ENCODE measurements around the gene KRTAP12-4.
"Not testable (repeated sequence)": the region's sequence is repeated elsewhere in the genome, so short reads cannot be mapped to it uniquely, and the experiment has no call there.

Gene KRTAP12-4

GRCh38 chr21:44628707-44629391 is 25.6 kb downstream of the KRTAP12-4 start:
- DNase-seq, result no peak

- not testable (repeated sequence) for DNase-seq
Measured at GRCh38 chr21:44627831-44628233, 26.6 kb downstream of the KRTAP12-4 start.

GRCh38 chr21:44627181-44627822 is 27.2 kb downstream of the KRTAP12-4 start:
- not testable (repeated sequence) for DNase-seq

- DNase-seq, result no peak
Measured at GRCh38 chr21:44626673-44627143, 27.8 kb downstream of the KRTAP12-4 start, which contains the start of gene KRTAP10-9. Gene KRTAP10-9 (plus strand): TSS chr21:44627093. CDS start chr21:44627172, 79 bp downstream.

- no peak for DNase-seq
Measured at GRCh38 chr21:44626262-44626661, 28.2 kb downstream of the KRTAP12-4 start.

- DNase-seq, result no peak
Measured at GRCh38 chr21:44625756-44626155, 28.7 kb downstream of the KRTAP12-4 start.

- DNase-seq, result no peak
Measured at GRCh38 chr21:44623575-44623974, 30.9 kb downstream of the KRTAP12-4 start.

GRCh38 chr21:44619886-44620285 is 34.6 kb downstream of the KRTAP12-4 start:
- DNase-seq, result no peak

GRCh38 chr21:44618909-44619308 is 35.5 kb downstream of the KRTAP12-4 start:
- no peak for DNase-seq

GRCh38 chr21:44618504-44618903 is 36.0 kb downstream of the KRTAP12-4 start:
- DNase-seq, result peak in 1 of 2 donors; percentile 8

- DNase-seq, result no peak
Measured at GRCh38 chr21:44617071-44617501, 37.4 kb downstream of the KRTAP12-4 start.

GRCh38 chr21:44616591-44616926 is 37.9 kb downstream of the KRTAP12-4 start:
- DNase-seq, result no peak

GRCh38 chr21:44615911-44616590 is 38.4 kb downstream of the KRTAP12-4 start:
- no peak for DNase-seq

GRCh38 chr21:44615466-44615865 is 39.0 kb downstream of the KRTAP12-4 start:
- no peak for DNase-seq

- no peak for DNase-seq
Measured at GRCh38 chr21:44614961-44615391, 39.5 kb downstream of the KRTAP12-4 start.

- no peak for DNase-seq
Measured at GRCh38 chr21:44614161-44614631, 40.3 kb downstream of the KRTAP12-4 start.

GRCh38 chr21:44613386-44614155 is 40.9 kb downstream of the KRTAP12-4 start:
- no peak for DNase-seq

GRCh38 chr21:44612669-44613229 is 41.7 kb downstream of the KRTAP12-4 start:
- DNase-seq, result no peak

- DNase-seq, result no peak
Measured at GRCh38 chr21:44612029-44612486, 42.4 kb downstream of the KRTAP12-4 start, which contains the start of gene KRTAP10-8. Gene KRTAP10-8 (plus strand): TSS chr21:44612079. CDS start chr21:44612101, 22 bp downstream.

GRCh38 chr21:44611551-44611950 is 42.9 kb downstream of the KRTAP12-4 start:
- DNase-seq, result no peak

- not testable (repeated sequence) for DNase-seq
Measured at GRCh38 chr21:44610157-44610843, 44.2 kb downstream of the KRTAP12-4 start.
